ENCODE measurements around the gene RAPGEF3. TPM values are rescaled to one million over a fixed set of nuclear protein-coding genes. Genes with fewer than 3 reads are reported as not detected.

Gene RAPGEF3
- total RNA-seq, 6 experiments from 2014 or later: 2.0 to 4.1 (median 3.1) TPM

DNA sequence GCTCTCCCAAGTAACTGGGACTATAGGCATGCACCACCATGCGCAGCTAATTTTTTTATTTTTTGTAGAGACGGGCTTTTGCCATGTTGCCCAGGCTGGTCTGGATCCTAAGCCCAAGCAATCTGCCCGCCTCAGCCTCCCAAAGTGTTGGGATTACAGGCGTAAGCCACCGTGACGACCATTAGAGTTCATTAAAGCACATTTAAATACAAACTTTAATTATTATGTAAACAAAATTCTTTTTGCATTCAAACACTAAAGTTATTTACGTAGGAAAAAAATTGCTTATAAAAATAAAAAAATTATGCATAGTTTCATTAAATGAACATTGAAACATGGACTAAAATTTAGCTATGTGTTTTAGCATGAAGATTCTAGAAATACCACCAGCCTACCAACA, 60.0 kb downstream of the RAPGEF3 start:
- no peak overlapping the region for H3K27ac Mint-ChIP-seq
- no peak overlapping the region for H3K4me3 Mint-ChIP-seq
- DNase-seq: no peak
- no peaks in the 10 kb centered on the region; the same call in 1 of the 2 replicates for H3K27me3 Mint-ChIP-seq (ENCODE audit: insufficient read depth)
- peaks cover 6% of the 10 kb centered on the region for H3K4me1 Mint-ChIP-seq (ENCODE audit: low read depth)
- no peaks in the 10 kb centered on the region for H3K9me3 Mint-ChIP-seq
- TF ChIP-seq CTCF (IDR thresholded peaks at IDR 0.05): no peak
- peaks cover 9% of the 10 kb centered on the region; the same call in 1 of the 2 replicates for H3K36me3 Mint-ChIP-seq (ENCODE audit: low read depth)

DNA sequence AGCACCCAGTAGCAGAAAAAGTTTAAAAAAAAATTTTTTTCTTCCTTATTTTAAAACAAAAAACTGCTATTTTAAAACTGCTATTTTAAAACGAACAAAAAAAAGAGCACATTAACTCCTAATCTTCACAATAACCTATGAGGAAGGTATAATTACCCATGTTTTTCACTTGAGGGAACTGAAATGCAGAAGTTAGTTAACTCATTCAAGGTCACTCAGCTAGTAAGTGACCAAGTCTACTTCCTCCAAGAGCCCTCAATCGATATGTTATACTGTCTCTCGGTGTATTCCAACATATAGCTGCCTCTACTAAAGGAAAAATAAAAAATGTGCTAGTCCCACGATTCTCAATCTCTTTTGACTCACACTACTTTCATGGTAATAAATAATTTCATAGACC, 60.6 kb downstream of the RAPGEF3 start:
- H3K9me3 Mint-ChIP-seq: no peaks in the 10 kb centered on the region
- H3K27me3 Mint-ChIP-seq (ENCODE audit: insufficient read depth): no peaks in the 10 kb centered on the region; the same call in 1 of the 2 replicates
- no peak overlapping the region for H3K4me3 Mint-ChIP-seq
- DNase-seq: no peak
- no peak overlapping the region for H3K27ac Mint-ChIP-seq
- H3K36me3 Mint-ChIP-seq (ENCODE audit: low read depth): 0 out of 2 replicates have a peak, but pooled peaks cover 9% of the 10 kb centered on the region
- H3K4me1 Mint-ChIP-seq (ENCODE audit: low read depth): 0 out of 2 replicates have a peak, but pooled peaks cover under 1% of the 10 kb centered on the region
- no peak for TF ChIP-seq CTCF (IDR thresholded peaks at IDR 0.05)

- H3K27ac Mint-ChIP-seq: no peak overlapping the region
- H3K27me3 Mint-ChIP-seq (ENCODE audit: insufficient read depth): no peaks in the 10 kb centered on the region
- H3K4me1 Mint-ChIP-seq (ENCODE audit: low read depth): no peaks in the 10 kb centered on the region
- no peak for TF ChIP-seq CTCF (IDR thresholded peaks at IDR 0.05)
- H3K9me3 Mint-ChIP-seq: no peaks in the 10 kb centered on the region
- H3K36me3 Mint-ChIP-seq (ENCODE audit: low read depth): peaks cover 19% of the 10 kb centered on the region
- H3K4me3 Mint-ChIP-seq: no peak overlapping the region
- no peak for DNase-seq
Observed at GRCh38 chr12:47689215-47689614, 69.5 kb downstream of the RAPGEF3 start.

DNA sequence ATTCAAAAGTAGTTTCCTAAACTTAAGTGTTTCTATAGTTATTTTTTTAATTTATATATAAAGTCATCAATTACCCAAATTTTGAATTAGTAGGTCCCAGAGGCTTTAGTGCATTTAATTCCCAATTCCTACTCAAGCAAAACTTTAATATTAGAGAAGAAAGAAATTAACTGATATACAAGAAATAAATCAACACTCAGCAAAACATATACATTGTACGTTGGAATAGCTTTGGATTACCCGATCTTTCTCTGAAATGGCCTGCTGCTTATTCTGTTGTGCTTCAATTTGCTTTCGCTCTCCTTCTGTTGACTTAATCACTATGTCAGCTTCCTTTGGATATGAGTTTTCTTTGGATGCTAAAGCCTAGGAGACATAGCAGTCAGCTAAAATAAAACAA, 71.0 kb downstream of the RAPGEF3 start:
- no peaks in the 10 kb centered on the region for H3K4me1 Mint-ChIP-seq (ENCODE audit: low read depth)
- no peak overlapping the region for H3K27ac Mint-ChIP-seq
- no peaks in the 10 kb centered on the region for H3K27me3 Mint-ChIP-seq (ENCODE audit: insufficient read depth)
- TF ChIP-seq CTCF (IDR thresholded peaks at IDR 0.05): no peak
- peaks cover 15% of the 10 kb centered on the region for H3K36me3 Mint-ChIP-seq (ENCODE audit: low read depth)
- H3K9me3 Mint-ChIP-seq: no peaks in the 10 kb centered on the region
- no peak for DNase-seq
- no peak overlapping the region for H3K4me3 Mint-ChIP-seq

- Mint-ChIP-seq H3K4me3 (no peak overlapping the region), H3K9me3 (no peaks in the 10 kb centered on the region), H3K36me3 (ENCODE audit: low read depth) (peaks cover 7% of the 10 kb centered on the region), H3K27ac (no peak overlapping the region), H3K27me3 (ENCODE audit: insufficient read depth) (no peaks in the 10 kb centered on the region), H3K4me1 (ENCODE audit: low read depth) (no peaks in the 10 kb centered on the region)
- peak; percentile 81 for TF ChIP-seq CTCF (IDR thresholded peaks at IDR 0.05)
- DNase-seq: peak; percentile 57
Observed at GRCh38 chr12:47686645-47687240, 71.9 kb downstream of the RAPGEF3 start.

Other genes with a start within 250 kb of the RAPGEF3 start
- gene RPAP3, start 52.9 kb downstream of the RAPGEF3 start, total RNA-seq (2021; fragmentation: NEBNext Ultra II Directional; extraction: Animal tissue kit (Norgen Biotek cat#: 25700)): 10 to 100 TPM; 26.3 to 43.4 (median 39.0) TPM
- gene ENDOU, start 33.4 kb downstream of the RAPGEF3 start, total RNA-seq (2021; fragmentation: NEBNext Ultra II Directional; extraction: Animal tissue kit (Norgen Biotek cat#: 25700)): under 1 TPM in 1 of 6 experiments, not detected in 5; 0.11 TPM
- 10 to 100 TPM; 18.8 to 24.5 (median 21.0) TPM for gene SLC48A1, start 14.4 kb upstream of the RAPGEF3 start, total RNA-seq (2021; fragmentation: NEBNext Ultra II Directional; extraction: Animal tissue kit (Norgen Biotek cat#: 25700))
- 100 to 1,000 TPM; 104 to 120 (median 108) TPM for gene HDAC7, start 61.0 kb upstream of the RAPGEF3 start, total RNA-seq (2021; fragmentation: NEBNext Ultra II Directional; extraction: Animal tissue kit (Norgen Biotek cat#: 25700))
- gene VDR, start 146.1 kb upstream of the RAPGEF3 start, total RNA-seq (2021; fragmentation: NEBNext Ultra II Directional; extraction: Animal tissue kit (Norgen Biotek cat#: 25700)): 10 to 100 TPM in 3 of 6 experiments, 1 to 10 TPM in 3; 8.4 to 14.8 (median 10.1) TPM
- 100 to 1,000 TPM in 5 of 6 experiments, 10 to 100 TPM in 1; 87.8 to 123 (median 107) TPM for gene TMEM106C, start 204.7 kb upstream of the RAPGEF3 start, total RNA-seq (2021; fragmentation: NEBNext Ultra II Directional; extraction: Animal tissue kit (Norgen Biotek cat#: 25700))
- gene COL2A1, start 245.6 kb upstream of the RAPGEF3 start, total RNA-seq (2021; fragmentation: NEBNext Ultra II Directional; extraction: Animal tissue kit (Norgen Biotek cat#: 25700)): not detected

All from HFFc6 (cell line).